Panc1 (cell line): ENCODE measurements around the gene HESX1.

ENCODE experiments used
- TCF7L2 ChIP-seq: IDR thresholded peaks from 2 replicates; pipeline ENCODE4 v1.6.1; 2011; ENCODE audit warnings: mild to moderate bottlenecking, low read depth, low read length, inconsistent platforms
- TF ChIP-seq, protein P1 (sequence below): fragments of 450-650 bp; IDR thresholded peaks from 2 replicates; pipeline ENCODE4 v1.5.1; 2017; ENCODE audit warnings: mild to moderate bottlenecking

DNA sequence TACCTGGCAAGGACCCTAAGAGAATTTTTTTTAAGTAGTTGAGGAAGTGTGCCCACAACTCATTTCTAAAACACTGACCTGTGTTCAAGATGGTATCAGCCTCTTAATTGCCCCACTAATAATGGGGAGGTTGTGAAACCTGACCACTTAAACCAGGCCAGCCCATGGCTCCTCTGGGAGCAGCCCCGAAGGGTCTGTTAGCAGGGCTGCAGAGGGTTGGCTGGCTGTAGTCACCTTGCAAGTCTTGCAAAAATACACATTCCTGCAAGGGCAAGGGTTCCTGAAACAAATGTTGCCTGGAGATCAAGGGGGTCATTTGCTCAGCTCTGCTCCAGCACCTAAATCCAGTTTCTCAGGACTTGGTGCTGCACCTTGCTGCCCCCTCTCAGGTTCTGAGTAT is 37.9 kb downstream of the HESX1 start:
- TF ChIP-seq, protein P1, sequence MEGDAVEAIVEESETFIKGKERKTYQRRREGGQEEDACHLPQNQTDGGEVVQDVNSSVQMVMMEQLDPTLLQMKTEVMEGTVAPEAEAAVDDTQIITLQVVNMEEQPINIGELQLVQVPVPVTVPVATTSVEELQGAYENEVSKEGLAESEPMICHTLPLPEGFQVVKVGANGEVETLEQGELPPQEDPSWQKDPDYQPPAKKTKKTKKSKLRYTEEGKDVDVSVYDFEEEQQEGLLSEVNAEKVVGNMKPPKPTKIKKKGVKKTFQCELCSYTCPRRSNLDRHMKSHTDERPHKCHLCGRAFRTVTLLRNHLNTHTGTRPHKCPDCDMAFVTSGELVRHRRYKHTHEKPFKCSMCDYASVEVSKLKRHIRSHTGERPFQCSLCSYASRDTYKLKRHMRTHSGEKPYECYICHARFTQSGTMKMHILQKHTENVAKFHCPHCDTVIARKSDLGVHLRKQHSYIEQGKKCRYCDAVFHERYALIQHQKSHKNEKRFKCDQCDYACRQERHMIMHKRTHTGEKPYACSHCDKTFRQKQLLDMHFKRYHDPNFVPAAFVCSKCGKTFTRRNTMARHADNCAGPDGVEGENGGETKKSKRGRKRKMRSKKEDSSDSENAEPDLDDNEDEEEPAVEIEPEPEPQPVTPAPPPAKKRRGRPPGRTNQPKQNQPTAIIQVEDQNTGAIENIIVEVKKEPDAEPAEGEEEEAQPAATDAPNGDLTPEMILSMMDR = no peak
- no peak for TF ChIP-seq TCF7L2
